Measurements from ENCODE around the gene TMED4. TPM values are rescaled to one million over a fixed set of nuclear protein-coding genes. Genes with fewer than 3 reads are reported as not detected.

The TMED4 gene
- polyA plus RNA-seq, 1 of the 3 experiments (the other 2 are of a cell fraction), result 145 TPM

GRCh38 chr7:44595934-44596635, 14.1 kb upstream of the TMED4 start:
- no peaks in the 10 kb centered on the region for H3K27me3 ChIP-seq (ENCODE audit: insufficient read depth)
- POLR2A ChIA-PET, result no interaction called here
- H3F3A ChIP-seq (replicated peaks; ENCODE audit: insufficient read depth), result no peaks in the 10 kb centered on the region
- TF ChIP-seq TAF1 (IDR thresholded peaks at IDR 0.05; ENCODE audit: borderline replicate concordance, low read depth, low read length), result no peak
- no peak for TF ChIP-seq CHD2 (IDR thresholded peaks at IDR 0.05; ENCODE audit: low read length, partially characterized antibody)
- TF ChIP-seq SMC3 (IDR thresholded peaks at IDR 0.05; ENCODE audit: low read depth, low read length), result no peak
- TF ChIP-seq MEF2A (IDR thresholded peaks at IDR 0.05; ENCODE audit: borderline replicate concordance, low read depth), result no peak
- no peak for TF ChIP-seq FOSL2 (IDR thresholded peaks at IDR 0.05; ENCODE audit: borderline replicate concordance, low read depth)
- no peak for TF ChIP-seq ZBTB33 (IDR thresholded peaks at IDR 0.05; ENCODE audit: borderline replicate concordance, low read depth)
- no peak for TF ChIP-seq NRF1 (IDR thresholded peaks at IDR 0.05; ENCODE audit: low read depth, low read length)
- no peak for TF ChIP-seq PBX3 (IDR thresholded peaks at IDR 0.05)
- TF ChIP-seq EZH2phosphoT487 (IDR thresholded peaks at IDR 0.05; ENCODE audit: borderline replicate concordance, low read depth), result no peak
- TF ChIP-seq RAD21 (IDR thresholded peaks at IDR 0.05; ENCODE audit: low read length), result no peak
- no peak for TF ChIP-seq SIN3A (IDR thresholded peaks at IDR 0.05; ENCODE audit: borderline replicate concordance, low read depth, low read length)
- no peak for TF ChIP-seq GATA2 (CRISPR knock-in tag; IDR thresholded peaks at IDR 0.05)
- no peak for TF ChIP-seq TEAD4 (IDR thresholded peaks at IDR 0.05; ENCODE audit: borderline replicate concordance, insufficient read depth)
- no peak for TF ChIP-seq RCOR1 (IDR thresholded peaks at IDR 0.05; ENCODE audit: low read length)
- TF ChIP-seq EP300 (IDR thresholded peaks at IDR 0.05; ENCODE audit: borderline replicate concordance in 1 of 2, low read depth in 1 of 2, low read length in 1 of 2), result no peak
- H3K79me2 ChIP-seq (ENCODE audit: insufficient read depth), result no peaks in the 10 kb centered on the region
- no peaks in the 10 kb centered on the region for H3K4me1 ChIP-seq (ENCODE audit: control insufficient read depth in 1 of 2, insufficient read depth in 2 of 2, low read depth in 1 of 2, low read length in 1 of 2)
- 73% methylated on average over 5 of the region's 5 CpGs for WGBS (ENCODE audit: low lambda C conversion rate)
- no peak overlapping the region for H3K9ac ChIP-seq
- no peaks in the 10 kb centered on the region for H4K20me1 ChIP-seq (ENCODE audit: insufficient read depth)
- no peaks in the 10 kb centered on the region for H3K9me3 ChIP-seq
- H3K4me2 ChIP-seq, result no peak overlapping the region
- CTCF ChIA-PET, result interaction anchor here (1.1 to 1.5 kb wide), 2 partner anchors 10 to 390 kb away, joined by 3 read pairs; no protein-coding TSS in a partner anchor
- peak overlapping the region; percentile 36; the same call in 1 of the 2 replicates for H2AFZ ChIP-seq (ENCODE audit: low read depth)
- no peaks in the 10 kb centered on the region for H3K36me3 ChIP-seq (replicated peaks in 1 of 2; ENCODE audit: control insufficient read depth in 1 of 2, insufficient read depth in 2 of 2, low read length in 1 of 2)
- H3K9me2 ChIP-seq, result no peaks in the 10 kb centered on the region
- H3K27ac ChIP-seq (ENCODE audit: low read depth in 2 of 2, low read length in 1 of 2), result no peak overlapping the region
- no peak for DNase-seq
- no peak overlapping the region for H3K4me3 ChIP-seq (ENCODE audit: low read depth in 2 of 2, low read length in 1 of 2)

All from SK-N-SH (cell line).